GM12801 (cell line): ENCODE data around the gene CHERP.

Source experiments
- TF ChIP-seq, protein P1 (sequence below): IDR thresholded peaks from one replicate; pipeline ENCODE4 v1.5.1; 2011; ENCODE audit warnings: control low read depth; ENCODE audit not compliant: insufficient read length; ENCODE audit errors: extremely low read depth

Gene CHERP

DNA sequence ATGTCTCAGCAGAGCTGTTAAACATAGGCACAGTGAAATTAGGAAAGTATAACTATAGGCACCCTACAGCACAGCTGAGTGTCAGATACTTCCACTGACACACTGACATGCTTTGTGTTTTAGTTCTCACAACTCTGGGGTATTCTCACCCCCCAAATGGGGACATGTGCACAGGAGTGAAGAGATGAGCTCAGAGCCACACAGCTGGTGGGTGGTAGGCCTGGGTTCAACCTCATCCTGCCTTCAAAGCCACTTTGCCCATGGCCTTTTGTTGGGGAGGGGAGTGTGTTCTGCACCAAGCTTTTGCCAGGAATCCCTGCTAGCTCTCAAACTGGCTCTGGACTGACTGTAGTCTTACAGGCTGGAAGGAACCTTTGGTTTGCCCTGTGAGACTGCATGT is 31.7 kb upstream of the CHERP start:
- TF ChIP-seq, protein P1, sequence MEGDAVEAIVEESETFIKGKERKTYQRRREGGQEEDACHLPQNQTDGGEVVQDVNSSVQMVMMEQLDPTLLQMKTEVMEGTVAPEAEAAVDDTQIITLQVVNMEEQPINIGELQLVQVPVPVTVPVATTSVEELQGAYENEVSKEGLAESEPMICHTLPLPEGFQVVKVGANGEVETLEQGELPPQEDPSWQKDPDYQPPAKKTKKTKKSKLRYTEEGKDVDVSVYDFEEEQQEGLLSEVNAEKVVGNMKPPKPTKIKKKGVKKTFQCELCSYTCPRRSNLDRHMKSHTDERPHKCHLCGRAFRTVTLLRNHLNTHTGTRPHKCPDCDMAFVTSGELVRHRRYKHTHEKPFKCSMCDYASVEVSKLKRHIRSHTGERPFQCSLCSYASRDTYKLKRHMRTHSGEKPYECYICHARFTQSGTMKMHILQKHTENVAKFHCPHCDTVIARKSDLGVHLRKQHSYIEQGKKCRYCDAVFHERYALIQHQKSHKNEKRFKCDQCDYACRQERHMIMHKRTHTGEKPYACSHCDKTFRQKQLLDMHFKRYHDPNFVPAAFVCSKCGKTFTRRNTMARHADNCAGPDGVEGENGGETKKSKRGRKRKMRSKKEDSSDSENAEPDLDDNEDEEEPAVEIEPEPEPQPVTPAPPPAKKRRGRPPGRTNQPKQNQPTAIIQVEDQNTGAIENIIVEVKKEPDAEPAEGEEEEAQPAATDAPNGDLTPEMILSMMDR: no peak

DNA sequence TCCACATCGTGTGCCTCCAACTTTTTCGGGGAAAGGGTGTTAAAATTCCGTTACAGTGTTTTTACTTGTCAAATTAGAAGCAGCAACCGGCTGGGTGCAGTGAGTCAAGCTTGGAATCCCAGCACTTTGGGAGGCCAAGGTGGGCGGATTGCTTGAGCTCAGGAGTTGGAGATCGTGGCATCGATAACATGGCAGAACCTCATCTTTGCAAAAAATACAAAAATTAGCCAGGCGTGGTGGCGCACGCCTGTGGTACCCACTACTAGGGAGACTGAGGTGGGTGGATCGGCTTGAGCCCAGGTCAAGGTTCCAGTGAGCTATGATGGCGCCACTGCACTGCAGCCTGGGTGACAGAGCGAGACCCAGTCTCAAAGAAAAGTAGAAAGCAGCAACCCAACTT is 31.1 kb upstream of the CHERP start:
- TF ChIP-seq, protein P1: no peak

DNA sequence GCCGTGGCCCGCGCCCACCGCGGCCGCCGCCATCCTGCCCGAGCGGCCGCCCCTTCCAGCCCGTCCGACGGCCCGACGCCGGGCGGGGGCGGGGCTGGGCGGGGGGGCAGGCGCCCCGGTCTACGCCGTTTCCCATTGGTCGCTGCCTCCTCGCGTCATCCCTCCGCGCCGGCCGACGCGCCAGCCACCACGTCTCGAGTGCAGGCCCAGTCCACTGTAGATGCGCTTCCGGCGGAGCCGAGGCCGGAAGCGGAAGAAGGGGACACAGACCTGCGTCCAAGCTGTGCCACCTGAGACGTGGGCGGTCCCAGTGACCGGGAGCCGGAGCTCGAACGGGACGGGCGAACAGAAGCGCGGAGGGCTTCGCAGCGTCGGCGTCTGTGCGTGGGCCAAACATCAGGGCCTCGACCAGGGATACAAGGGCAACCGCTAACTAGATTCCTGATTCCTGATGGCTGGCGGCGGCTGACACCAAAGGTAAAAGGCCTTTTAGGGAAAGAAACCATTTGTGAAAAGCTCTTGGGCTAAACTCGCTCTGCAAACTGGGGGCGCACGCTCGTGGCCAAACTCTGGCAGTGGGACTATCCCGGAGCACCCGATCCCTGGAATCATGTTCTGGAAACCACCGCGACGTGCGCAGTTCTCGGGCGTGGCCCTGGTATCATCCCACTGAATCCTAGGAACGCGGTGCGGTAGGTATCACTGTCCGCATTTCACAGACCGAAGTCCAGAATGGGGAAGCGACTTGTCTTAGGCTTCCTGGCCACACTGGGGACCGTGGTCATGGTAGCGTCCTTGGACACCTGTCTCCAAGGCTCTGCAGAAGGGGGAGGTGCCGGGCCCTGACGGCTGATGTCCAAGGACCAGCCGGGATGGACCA is 30.3 kb upstream of the CHERP start, which contains the start of gene SLC35E1:
Gene SLC35E1, minus strand, starts transcription at position 84 of the 880 bp plus-strand sequence. Its CDS starts 51 bp downstream, at position 33.
- TF ChIP-seq, protein P1: no peak

DNA sequence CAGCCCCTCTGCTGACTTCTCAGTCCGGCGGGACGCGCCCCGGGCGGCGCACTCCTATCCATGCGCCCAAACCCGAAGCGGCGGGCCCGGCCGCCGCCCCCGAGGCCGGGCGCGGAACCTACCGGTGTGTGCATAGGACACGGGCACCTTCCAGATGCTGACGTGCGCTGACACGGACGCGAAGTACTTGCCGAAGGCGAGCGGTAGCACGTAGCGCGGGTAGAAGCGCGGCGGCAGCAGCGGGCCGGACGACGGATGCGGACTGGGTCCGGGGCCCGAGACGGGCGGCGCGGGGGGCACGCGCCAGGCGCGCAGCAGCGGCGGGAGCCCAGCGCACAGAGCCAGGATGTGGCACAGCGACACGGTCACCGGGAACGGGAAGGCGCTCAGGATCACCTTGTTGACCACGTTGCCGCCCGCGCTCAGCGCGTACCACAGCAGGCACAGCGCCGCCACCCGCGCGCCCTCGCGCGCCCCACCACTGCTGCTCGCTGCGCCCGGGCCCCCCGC is 29.6 kb upstream of the CHERP start:
- TF ChIP-seq, protein P1: no peak

DNA sequence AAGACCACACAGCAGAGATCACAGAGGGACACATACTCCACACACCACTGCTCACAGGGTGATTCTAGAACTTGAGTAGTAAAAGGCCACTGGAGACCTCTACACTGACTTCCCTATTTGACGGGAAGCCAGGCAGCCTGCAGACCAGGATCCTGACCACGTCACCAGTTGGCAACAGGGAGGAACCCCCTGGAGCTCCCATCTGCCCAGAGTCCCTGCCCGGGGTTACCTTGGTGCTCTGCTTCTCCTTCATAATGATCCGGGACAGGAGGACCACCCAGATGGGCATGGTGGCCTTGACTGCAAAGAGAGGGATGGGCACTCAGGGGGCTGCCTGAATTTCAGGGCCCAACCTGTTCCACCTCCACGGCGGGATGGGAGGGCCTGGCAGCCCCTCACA is 29.0 kb upstream of the CHERP start:
- TF ChIP-seq, protein P1: no peak

DNA sequence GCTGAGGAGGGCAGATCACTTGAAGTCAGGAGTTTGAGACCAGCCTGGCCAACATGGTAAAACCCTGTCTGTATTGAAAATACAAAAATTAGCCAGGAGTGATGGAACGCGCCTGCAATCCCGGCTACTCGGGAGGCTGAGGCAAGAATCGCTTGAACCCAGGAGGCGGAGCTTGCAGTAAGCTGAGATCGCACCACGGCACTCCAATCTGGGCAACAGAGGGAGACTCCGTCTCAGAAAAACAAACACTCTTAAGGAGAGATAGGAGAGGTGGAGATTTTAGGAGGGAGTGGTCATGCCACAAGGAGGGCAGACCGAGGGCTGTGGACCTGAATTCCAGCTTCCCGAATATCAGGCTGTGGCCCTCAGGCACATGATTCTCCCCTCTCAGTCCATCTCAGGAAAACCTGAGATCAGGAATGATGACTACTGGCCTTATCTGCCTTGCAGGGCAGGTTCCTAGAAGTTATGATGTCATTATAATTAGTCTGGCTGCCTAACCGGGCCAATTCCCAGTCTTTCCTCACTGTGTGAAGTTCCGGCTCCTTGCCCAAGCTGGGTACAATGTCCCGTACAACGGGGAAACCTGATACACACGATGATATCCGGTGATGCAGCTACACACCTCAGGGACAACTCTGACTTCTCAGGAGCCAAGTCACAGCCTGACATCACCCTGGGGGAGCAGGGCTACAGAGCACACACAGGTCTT is 27.5 kb upstream of the CHERP start:
- TF ChIP-seq, protein P1: no peak

DNA sequence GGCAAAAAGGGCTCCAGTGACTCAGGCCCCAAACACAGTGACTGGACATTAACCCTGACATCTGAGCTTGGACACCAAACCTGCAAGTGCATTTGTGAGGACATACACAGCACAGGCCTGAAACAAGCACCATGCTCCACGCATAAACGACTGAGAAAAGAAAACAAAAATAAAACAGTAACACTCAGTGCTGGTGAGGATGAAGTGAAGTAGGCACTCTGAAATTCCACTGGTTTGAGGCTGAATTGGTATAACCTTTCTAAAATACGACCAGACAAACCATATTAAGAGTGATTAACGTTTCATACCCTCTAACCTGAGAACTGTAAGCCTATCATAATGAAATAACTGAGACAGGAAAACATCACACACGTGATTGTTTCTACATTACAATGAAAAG is 24.5 kb upstream of the CHERP start:
- TF ChIP-seq, protein P1: no peak
